RKO (cell line): Measurements from ENCODE around the gene SLCO2B1.
"Not testable (repeated sequence)": the region's sequence is repeated elsewhere in the genome, so short reads cannot be mapped to it uniquely, and the experiment has no call there.

ENCODE experiments used
- DNase-seq: peaks from one replicate; pipeline ENCODE4 v3.0.0-alpha.2; 2016; ENCODE audit warnings: low spot score

The SLCO2B1 gene

DNA sequence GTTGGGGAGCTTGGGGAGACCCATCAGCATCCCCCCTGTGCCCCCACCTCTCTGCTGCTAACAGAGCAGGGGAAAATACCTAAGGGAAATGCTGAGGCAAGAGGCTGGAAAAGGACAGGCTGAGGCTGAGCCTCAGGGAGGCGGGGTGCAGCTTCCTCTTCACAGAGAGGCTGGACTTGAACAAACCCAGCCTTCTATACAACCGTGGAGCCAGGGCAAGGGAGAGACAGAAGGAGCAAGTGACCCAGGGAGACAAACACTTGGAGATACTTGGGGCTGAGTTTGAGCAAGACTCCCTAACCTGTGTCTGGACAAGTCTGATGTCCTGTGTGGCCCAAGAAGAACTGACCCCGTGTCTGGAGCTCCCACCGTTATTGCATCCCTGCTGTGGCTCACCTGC, at the start of gene SLCO2B1:
Gene SLCO2B1 (plus strand): TSS at position 229 of the 400 bp plus-strand sequence. CDS start 275 bp downstream, outside the sequence.
- DNase-seq = no peak

GRCh38 chr11:75101424-75102128, 49.3 kb upstream of the SLCO2B1 start:
- DNase-seq = no peak

DNA sequence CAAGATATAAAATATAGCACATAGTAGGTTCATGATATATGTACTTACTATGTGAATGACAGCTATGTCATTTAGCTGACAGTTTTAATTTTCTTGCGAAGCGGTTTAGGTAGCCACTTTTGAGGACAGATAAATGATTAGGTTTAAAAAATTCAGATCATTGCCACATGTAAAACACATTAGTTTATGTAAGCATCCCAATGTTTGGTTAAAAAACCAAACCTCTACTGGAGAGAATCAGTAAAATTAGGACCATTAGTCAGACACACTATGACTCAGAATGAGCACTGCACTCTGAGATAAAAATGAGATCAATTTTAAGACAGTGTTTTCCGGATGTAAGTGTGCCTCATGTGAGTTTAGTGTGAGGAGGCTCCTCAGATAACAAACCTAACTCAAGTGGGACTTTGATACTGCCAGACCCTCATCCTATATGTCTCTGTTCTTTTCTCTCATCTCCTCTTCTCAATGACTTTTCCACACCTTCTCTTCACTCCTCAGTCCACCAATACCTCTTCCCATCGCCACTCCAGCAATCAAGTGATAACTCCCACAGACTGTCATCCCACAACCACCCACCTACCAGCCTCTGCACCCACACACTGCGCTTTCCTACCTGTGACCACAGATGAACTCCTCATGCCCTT, 47.4 kb upstream of the SLCO2B1 start:
- DNase-seq = peak; percentile 77

- no peak for DNase-seq
These were observed 45.4 kb upstream of the SLCO2B1 start for GRCh38 chr11:75105462-75105925.

DNA sequence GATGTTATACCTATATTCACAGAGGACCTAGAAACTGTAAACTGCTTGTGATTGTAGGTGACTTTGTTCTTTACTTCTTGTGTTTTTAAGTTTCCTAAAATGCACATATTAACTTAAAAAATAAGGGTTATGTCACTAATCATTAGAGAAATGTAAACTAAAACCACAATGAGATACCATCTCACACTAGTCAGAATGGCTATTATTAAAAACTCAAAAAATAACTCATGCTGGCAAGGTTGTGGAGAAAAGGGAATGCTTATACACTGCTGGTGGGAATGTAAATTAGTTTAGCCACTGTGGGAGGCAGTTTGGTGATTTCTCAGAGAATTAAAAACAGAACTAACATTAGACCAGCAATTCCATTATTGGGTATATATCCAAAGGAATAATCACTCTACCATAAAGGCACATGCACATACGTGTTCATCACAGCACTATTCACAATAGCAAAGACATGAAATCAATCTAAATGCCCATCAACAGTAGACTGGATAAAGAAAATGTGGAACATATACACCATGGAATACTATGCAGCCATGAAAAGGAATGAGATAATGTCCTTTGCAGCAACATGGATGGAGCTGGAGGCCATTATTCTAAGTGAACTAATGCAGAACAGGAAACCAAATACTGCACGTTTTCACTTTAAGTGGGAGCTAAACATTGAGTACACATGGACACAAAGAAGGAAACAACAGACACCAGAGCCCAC, 44.8 kb upstream of the SLCO2B1 start:
- DNase-seq = not testable (repeated sequence)

DNA sequence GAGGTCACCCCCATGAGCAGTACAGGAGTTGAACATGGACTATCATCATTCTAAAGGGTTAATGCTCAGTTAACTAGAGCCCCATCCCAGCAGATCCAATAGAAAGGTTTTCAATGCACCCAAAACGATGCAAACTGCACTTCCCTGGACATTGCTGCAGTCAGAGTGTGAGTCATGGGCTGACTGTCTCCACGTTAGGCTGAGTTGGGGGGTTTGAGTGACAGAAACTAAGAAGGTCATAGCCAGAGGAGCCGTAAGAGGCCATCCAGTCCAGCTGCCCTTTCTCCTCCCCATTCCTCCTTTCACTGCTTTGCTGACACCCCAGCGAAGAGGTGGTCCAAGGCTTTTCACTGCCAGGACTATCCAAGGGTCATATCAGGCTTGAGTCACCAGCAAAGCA, 43.7 kb upstream of the SLCO2B1 start:
- peak; percentile 53 for DNase-seq

DNA sequence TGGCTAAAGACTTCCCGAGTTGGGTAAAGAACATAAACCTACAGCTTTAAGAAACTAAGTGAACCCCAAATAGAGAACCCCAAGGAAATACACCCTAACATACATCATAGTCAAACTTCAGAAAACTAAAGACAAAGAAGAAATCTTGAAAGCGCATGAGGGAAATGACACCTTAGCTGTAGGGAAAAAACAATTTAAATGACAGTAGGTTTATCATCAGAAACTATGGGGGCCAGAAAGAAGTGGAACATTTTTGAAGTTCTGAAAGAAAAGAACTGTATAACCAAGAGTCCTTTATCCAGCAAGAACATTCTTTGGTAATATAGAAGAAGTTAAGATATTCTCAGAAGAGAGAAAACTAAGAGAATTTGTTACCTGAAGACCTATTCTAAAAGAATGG, 38.7 kb upstream of the SLCO2B1 start:
- DNase-seq = no peak

GRCh38 chr11:75113030-75113429, 37.9 kb upstream of the SLCO2B1 start:
- DNase-seq = no peak

DNA sequence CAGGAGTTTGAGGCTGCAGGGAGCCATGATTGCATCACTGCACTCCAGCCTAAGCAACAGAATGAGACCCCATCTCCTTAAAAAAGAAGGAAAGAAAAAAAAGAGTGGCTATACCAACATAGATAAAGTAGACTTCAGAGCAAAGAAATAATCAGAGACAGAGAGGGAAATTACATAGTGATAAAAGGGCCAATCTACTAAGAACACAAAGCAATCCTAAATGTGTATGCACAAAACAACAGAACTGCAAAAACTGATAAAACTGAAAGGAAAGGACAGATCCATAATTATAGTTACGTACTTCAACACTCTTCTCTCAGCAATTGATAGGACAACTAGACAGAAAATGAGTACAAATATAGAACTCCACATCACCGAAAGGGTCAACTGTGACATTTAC, 36.4 kb upstream of the SLCO2B1 start:
- no peak for DNase-seq

DNA sequence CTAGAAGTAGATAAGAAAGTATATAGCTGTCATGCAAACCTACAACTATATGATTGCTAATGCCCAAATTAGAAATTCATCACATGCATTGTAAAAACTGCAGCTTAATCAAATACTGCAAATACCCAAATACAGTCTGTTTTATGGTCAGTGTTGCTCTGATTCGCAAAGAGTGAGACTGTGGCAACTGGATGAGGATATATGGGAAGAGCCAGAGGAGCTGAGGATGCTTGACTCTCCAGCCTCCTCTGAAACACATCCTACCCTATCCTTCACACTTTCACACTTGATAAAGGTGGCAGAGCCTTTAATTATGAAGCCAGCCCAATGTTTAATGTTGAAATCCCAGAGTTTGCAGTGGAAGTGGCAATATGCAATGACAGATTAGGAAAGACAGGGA, 32.3 kb upstream of the SLCO2B1 start:
- no peak for DNase-seq

DNA sequence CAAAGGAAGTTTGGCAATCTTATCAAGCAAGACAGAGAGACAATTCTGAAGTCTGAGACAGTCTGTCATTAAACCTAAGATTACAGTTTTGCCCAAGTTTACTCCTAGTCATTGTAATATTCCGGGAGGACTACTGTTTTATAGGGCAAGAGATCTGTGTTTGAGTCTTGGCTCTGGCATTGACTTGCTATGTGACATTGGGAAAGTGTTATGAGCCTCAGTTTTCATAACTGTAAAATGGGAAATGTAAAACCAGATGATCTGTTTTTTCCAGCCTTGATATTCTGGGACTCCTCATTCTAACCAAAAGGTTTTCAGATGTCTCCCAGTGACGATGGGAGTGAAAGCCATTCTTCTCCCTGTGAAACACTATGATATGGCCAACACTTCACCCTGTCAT, 24.3 kb upstream of the SLCO2B1 start:
- no peak for DNase-seq

GRCh38 chr11:75132080-75132479, 18.8 kb upstream of the SLCO2B1 start:
- DNase-seq = no peak

- no peak for DNase-seq
These were observed 16.9 kb upstream of the SLCO2B1 start for GRCh38 chr11:75133976-75134375.

GRCh38 chr11:75135021-75135650, 15.8 kb upstream of the SLCO2B1 start:
- no peak for DNase-seq

DNA sequence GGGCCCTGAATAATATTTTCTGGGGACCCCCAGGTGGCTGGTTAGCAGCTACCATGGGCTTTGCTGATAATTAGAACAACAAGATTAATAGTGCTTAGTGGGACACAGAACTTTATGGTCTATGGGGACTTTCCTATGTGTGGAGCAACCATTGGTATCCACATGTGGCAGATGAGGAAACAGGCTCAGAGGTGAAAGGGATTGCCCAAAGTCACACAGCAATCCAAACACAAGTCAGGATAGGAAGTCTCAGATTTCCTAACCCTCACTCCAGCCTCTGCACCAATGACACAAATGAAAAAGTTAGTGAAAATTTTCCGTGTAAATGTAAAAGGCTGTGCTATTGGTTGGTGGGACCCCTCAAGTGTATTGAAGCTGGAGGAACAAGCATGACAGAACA, 15.3 kb upstream of the SLCO2B1 start:
- no peak for DNase-seq

DNA sequence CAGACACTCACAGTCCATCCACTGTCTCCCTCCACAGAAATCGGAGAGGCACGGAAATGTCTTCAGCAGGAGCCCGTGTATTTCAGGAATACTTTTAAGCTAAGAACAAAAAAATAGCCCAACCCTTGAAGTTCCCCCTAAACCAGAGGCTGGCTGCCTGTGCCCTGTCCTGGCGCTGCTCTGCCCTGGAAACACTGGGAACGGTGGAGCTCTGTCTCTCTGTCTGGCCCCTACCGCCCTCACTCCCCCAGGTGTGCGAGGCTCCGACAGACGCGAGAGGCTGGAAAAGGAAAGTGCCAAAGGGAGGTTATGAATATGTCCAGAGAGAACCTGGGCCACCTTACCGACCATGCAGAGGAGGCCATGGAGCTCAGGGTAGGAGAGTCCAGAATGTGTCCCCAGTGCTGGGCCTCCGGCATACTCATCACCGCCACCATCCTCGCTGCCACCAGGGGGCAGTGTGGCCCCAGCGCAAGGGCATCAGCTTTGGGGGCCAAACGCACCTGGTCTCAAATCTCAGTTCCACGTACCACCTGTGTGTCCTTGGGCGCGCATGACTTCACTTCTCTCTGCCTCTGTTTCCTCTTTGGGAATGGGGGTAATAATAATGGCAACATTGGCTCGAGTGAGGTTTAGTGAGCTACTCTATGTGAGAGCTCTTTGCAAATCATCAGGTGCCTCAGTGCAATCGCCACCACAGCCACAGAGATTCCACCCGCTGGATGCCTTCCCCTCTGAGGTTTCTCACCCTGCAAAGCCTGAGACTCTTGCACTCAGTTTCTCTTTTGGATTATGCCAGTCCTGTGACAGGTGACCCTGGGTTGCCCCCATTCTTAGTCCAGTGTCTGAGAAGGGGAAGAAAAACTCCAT, 10.4 kb upstream of the SLCO2B1 start:
- no peak for DNase-seq

DNA sequence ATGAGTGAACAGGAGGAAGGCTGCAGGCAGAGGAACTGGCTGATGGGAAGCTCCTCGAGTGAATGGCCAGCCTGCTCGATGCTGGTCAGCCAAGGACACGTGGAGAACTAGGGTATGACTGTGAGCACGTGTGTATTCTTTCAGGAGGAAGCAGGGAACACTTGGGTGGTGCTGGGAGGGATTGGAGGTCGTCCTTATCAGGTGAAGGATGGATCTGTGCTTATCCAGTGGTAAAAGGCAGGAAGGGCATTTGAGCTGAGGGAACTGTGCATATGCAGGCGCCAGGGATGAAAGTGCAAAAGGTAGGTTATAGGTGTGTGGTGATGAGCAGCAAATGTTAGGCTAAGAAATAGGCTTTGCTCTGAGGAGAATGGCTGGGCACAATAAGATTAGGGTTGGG, 9.7 kb upstream of the SLCO2B1 start:
- DNase-seq = no peak

GRCh38 chr11:75142714-75143419, 8.0 kb upstream of the SLCO2B1 start:
- DNase-seq = peak; percentile 97

DNA sequence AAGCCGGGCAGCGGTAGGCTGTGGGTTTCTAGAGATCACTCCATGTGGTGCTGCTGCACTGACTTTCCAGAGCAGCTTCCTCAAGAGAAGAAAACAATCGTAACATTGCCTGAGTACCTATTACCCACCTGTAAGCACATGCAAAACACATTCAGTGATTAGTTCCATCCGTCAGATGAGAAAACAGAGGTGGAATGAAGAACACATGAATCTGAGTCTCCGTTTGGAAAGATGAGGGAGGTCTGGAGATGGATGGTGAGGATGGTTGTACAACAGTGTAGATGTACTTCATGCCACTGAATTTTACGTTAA, 7.5 kb upstream of the SLCO2B1 start:
- DNase-seq = no peak

- no peak for DNase-seq
These were observed 6.2 kb upstream of the SLCO2B1 start for GRCh38 chr11:75144716-75145014.

DNA sequence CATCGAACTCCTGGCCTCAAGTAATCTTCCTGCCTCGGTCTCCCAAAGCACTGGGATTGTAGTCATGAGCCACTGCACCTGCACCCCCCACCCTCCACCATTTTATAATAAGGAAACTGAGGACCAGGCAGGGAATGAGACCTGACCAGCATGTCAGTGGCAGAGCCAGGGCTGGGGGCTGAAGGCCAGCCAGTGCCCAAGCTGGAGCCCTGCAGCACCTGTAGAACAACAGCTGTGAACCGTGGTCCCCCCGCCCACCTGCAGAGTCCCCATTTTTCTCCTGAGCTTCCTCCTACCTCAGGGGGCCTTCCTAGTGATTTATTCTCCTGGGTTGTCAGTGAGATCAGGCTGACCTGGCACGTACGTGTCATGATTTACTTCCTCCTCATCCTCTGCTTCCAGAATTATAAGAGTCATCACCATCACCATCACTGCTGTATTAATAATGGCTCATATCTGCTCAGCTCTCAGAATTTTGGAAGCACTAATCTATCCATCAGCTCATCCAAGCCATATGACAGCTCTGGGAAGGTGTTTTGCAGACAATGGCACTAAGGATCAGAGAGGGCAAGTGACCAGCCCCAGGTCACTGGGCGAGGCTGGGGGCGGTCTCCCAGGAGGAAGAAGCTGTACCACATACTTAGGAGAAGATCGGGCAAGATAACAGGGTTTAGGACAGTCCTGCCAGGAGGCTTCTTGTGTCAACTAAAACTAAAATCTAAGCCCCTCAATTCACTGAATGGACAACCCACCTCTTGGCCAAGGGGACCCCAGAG, 5.5 kb upstream of the SLCO2B1 start:
- DNase-seq = no peak
